Fibroblast of villous mesenchyme (primary cell): ENCODE results near the gene ANGPTL1. TPM values are rescaled to one million over a fixed set of nuclear protein-coding genes. Genes with fewer than 3 reads are reported as not detected.
"Not testable (repeated sequence)": the region's sequence is repeated elsewhere in the genome, so short reads cannot be mapped to it uniquely, and the experiment has no call there.

ENCODE experiments used
- DNase-seq: peaks from one replicate; pipeline ENCODE4 v3.0.0-alpha.2; 2010; ENCODE audit warnings: low read depth
- H3K4me3 ChIP-seq: 2 replicates; pipeline ENCODE4 v1.5.1; 2011; ENCODE audit warnings: low read depth, mild to moderate bottlenecking, low read length
- total RNA-seq: library from RNA; depleted of rRNA; stranded (reverse); fragments of >200 nt; gene quantifications from 2 replicates; pipeline ENCODE4 v1.2.3, GENCODE V29; 2012
- TF ChIP-seq, protein P1 (sequence below): IDR thresholded peaks from 2 replicates; pipeline ENCODE4 v1.5.1; 2012; ENCODE audit warnings: low read depth, mild to moderate bottlenecking, low read length; ENCODE audit not compliant: insufficient read depth

The ANGPTL1 gene
- total RNA-seq, 1 donor = 4.3 TPM

DNA sequence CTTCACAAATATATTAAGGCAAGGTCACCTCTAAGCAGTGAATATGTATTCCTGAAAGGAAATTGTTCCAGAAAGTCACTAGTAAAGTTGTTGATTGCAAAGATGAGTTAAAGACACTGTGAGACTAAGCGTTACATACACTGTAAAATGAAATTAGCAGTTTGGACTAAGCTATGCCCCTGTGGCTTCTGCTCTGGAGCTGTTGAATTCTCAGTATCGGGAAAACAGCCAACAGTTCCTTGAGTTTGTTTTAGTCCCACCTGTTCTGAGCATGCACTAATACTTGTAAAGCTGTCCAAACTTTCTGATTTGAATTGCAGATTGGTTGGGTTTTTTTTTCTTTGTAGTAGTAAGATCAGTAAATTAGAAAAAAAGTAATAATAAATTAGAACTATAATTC is 21.0 kb downstream of the ANGPTL1 start:
- TF ChIP-seq, protein P1, sequence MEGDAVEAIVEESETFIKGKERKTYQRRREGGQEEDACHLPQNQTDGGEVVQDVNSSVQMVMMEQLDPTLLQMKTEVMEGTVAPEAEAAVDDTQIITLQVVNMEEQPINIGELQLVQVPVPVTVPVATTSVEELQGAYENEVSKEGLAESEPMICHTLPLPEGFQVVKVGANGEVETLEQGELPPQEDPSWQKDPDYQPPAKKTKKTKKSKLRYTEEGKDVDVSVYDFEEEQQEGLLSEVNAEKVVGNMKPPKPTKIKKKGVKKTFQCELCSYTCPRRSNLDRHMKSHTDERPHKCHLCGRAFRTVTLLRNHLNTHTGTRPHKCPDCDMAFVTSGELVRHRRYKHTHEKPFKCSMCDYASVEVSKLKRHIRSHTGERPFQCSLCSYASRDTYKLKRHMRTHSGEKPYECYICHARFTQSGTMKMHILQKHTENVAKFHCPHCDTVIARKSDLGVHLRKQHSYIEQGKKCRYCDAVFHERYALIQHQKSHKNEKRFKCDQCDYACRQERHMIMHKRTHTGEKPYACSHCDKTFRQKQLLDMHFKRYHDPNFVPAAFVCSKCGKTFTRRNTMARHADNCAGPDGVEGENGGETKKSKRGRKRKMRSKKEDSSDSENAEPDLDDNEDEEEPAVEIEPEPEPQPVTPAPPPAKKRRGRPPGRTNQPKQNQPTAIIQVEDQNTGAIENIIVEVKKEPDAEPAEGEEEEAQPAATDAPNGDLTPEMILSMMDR = no peak
- no peak for DNase-seq
- H3K4me3 ChIP-seq = no peak overlapping the region

DNA sequence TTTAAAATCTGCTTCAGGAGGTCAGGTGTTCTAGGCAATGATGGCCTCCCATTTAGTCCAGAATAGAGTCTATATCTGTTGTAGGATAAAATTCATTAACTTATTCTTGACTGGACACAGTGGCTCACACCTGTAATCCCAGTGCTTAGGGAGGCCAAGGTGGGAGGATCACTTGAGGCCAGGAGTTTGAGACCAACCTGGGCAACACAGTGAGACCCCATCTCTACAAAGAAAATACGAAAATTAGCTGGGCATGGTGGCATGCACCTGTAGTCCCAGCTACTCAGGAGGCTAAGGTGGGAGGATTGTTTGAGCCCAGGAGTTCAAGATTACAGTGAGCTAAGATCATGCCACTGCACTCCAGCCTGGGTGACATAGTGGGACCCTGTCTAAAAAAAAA is 23.0 kb downstream of the ANGPTL1 start:
- DNase-seq, H3K4me3 ChIP-seq: not testable (repeated sequence)

DNA sequence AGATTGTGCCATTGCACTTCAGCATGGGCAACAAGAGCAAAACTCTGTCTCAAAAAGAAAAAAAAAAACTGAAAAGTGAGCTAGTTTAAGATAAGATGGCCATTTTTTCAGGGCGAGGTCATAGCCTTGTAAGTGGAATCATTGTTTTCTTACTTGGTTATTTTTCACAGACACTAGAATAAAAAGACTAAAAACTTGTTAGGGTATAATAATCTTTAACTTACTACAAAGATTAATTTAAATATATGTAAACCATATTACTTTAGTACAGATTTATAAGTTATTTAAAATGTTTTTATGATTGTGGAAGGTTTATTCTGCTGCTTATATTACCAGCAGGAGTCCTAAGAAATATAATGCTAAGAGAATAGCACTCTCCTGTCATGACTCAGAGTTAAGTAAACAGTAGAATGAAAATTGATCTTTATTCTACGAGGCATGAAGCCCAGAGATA is 23.5 kb downstream of the ANGPTL1 start:
- no peak overlapping the region for H3K4me3 ChIP-seq
- TF ChIP-seq, protein P1 = no peak
- DNase-seq = peak; percentile 36

DNA sequence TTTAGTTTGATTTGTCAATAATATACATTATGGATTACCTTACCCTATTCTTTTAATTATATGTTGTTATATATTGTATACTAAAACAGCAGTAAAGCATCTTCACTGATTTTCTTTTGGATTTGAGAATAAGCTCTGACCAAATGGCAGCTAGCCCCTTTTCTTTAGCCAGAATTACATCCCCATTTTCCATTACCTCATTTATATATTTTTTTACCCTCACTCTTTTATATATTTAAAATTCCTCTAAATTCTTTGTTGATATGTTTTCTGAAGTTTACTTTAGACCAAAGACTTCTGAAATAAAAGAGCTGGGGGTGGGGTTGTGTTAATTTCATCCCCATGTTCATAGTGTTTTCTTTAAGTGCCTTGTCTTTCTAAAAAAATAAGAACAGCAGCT is 24.6 kb downstream of the ANGPTL1 start:
- no peak for DNase-seq
- TF ChIP-seq, protein P1 = no peak

DNA sequence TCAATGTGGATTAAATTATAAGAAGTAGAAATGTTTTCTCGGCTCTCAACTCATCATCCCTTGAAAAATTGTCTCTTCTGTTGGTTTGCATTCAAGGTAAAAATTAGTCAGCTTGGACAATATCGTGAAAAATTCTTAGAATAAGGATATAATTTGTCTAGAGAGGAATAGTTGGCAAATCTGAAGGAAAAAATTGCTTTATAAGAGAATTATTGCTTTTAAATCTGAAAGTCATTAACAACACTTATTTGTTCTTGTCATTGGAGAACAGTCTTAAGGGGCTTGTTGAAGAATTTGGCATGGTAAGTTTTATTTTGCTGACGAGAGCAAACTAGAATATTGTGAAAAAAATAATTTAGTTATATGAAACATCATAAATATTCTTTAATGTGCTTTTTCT is 26.4 kb downstream of the ANGPTL1 start:
- TF ChIP-seq, protein P1 = no peak
- H3K4me3 ChIP-seq = no peak overlapping the region
- no peak for DNase-seq

More for the DNA sequence above, 24.6 kb downstream of the ANGPTL1 start:
- H3K4me3 ChIP-seq = no peak overlapping the region

DNA sequence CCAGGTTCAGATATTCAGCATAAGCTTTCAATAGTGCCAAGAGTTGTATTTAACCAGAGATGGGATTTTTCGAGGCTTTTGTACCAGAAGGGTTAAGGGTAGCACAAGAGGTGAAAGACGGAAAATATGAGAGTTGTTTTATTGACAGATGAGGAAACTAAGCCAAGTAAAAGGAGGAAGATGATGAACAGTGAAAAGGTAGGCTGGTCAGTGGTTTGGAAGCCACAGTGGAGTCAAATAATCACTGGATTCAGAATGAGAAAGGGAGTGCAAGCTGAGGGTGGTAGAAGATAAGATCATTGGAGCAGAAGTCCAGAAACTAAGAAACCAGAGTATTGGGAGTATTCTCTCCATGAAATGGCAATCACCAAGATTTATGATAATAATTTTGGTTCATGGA is 45.7 kb downstream of the ANGPTL1 start:
- TF ChIP-seq, protein P1 = no peak
- H3K4me3 ChIP-seq = no peak overlapping the region
- no peak for DNase-seq

DNA sequence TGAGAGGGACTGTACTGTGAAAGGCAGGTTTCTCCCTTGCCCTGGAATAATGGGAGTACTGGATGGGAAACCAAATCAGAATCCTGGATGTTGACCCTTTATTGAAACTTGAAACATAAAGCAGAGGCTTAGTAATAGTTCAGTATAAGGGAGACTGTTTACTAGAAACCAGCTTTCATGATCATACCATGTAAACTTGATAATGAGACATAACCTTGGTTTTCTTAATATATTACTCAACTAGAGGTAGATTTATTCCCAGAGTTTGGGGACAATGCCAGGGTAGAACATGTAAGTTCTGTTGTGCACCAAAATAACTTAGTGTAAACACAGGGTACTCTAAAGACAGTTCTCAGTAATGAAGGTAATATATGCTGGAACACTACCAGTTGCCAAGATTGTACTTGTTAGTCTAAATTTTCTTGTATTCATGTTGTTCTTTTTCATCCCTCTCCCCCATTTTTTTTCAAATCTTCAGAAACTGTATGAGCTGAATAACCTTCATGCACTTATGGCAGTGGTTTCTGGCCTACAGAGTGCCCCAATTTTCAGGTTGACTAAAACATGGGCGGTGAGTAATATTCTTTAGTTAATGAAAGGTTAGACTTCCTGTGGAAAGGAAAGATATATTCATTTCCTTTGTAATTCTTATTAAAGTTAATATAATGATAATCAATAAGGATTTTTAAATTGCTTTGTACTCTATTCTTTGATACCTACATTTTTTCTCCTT is 49.6 kb downstream of the ANGPTL1 start:
- no peak for DNase-seq
- TF ChIP-seq, protein P1 = no peak

More for the DNA sequence above, 49.6 kb downstream of the ANGPTL1 start:
- no peak overlapping the region for H3K4me3 ChIP-seq
